ENCODE results near the gene ZNF217. TPM values are rescaled to one million over a fixed set of nuclear protein-coding genes. Genes with fewer than 3 reads are reported as not detected.
"Not testable (repeated sequence)": the region's sequence is repeated elsewhere in the genome, so short reads cannot be mapped to it uniquely, and the experiment has no call there.

ZNF217 gene
- total RNA-seq, 4 donors from 2014 or later: 11.8 to 18.7 (median 15.1) TPM

GRCh38 chr20:53623454-53624211, 30.0 kb upstream of the ZNF217 start:
- WGBS, 2 donors (ENCODE audit: low coverage in 1 of 2): 0 to 1% methylated on average over 10 to 13 of the region's 13 CpGs
- Histone ChIP-seq H3K27me3 (no peaks in the 10 kb centered on the region), H3K4me1 (peaks cover 12 to 41% (median 14%) of the 10 kb centered on the region in 3 donors), H3K27ac (peak overlapping the region; percentile 79 to 87 (median 83)), H3K9me3 (no peaks in the 10 kb centered on the region), H3K4me3 (peak overlapping the region; percentile 41 to 49), H3K36me3 (no peaks in the 10 kb centered on the region)
- TF ChIP-seq EP300 (IDR thresholded peaks at IDR 0.05): no peak
- TF ChIP-seq POLR2AphosphoS5 (IDR thresholded peaks at IDR 0.05): peak; percentile 46
- no peak for TF ChIP-seq POLR2A (IDR thresholded peaks at IDR 0.05)
- peak in 1 of 4 experiments; percentile 22 for TF ChIP-seq CTCF (IDR thresholded peaks at IDR 0.05)
- peak; percentile 72 for ATAC-seq

GRCh38 chr20:53623134-53623453, 29.5 kb upstream of the ZNF217 start:
- Histone ChIP-seq H3K4me1 (peaks cover 12 to 41% (median 14%) of the 10 kb centered on the region in 3 donors), H3K27me3 (no peaks in the 10 kb centered on the region), H3K4me3 (peak overlapping the region; percentile 41 to 49), H3K9me3 (no peaks in the 10 kb centered on the region), H3K27ac (peak overlapping the region; percentile 79 to 87 (median 83)), H3K36me3 (no peaks in the 10 kb centered on the region)
- peak in 1 of 2 donors; percentile 27 for TF ChIP-seq POLR2A (IDR thresholded peaks at IDR 0.05)
- TF ChIP-seq EP300 (IDR thresholded peaks at IDR 0.05): no peak
- WGBS, 2 donors (ENCODE audit: low coverage in 1 of 2): 0% methylated on average over 3 of the region's 3 CpGs; no CpG with 5 or more reads in 1 of the 2 donors
- no peak for ATAC-seq

- WGBS, 2 donors (ENCODE audit: low coverage in 1 of 2): 29 to 43% methylated on average over 6 to 7 of the region's 7 CpGs
- Histone ChIP-seq H3K36me3 (no peaks in the 10 kb centered on the region), H3K9me3 (no peaks in the 10 kb centered on the region), H3K4me3 (no peak overlapping the region), H3K27ac (peak overlapping the region; percentile 81 to 89 (median 86)), H3K4me1 (peaks cover 12 to 41% (median 14%) of the 10 kb centered on the region in 3 donors), H3K27me3 (no peaks in the 10 kb centered on the region)
- ATAC-seq: no peak
- no peak for TF ChIP-seq EP300 (IDR thresholded peaks at IDR 0.05)
Measured at GRCh38 chr20:53622247-53623133, 28.9 kb upstream of the ZNF217 start.

GRCh38 chr20:53621482-53622246, 28.0 kb upstream of the ZNF217 start:
- no peaks in the 10 kb centered on the region for H3K27me3 ChIP-seq
- no peaks in the 10 kb centered on the region for H3K9me3 ChIP-seq
- TF ChIP-seq CTCF (IDR thresholded peaks at IDR 0.05): no peak
- TF ChIP-seq POLR2AphosphoS5 (IDR thresholded peaks at IDR 0.05): peak; percentile 89
- TF ChIP-seq POLR2A (IDR thresholded peaks at IDR 0.05): no peak
- peak overlapping the region; percentile 81 to 89 (median 86) for H3K27ac ChIP-seq
- H3K4me3 ChIP-seq: no peak overlapping the region
- peaks cover 12 to 41% (median 14%) of the 10 kb centered on the region in 3 donors for H3K4me1 ChIP-seq
- ATAC-seq: peak; percentile 88
- WGBS, 2 donors (ENCODE audit: low coverage in 1 of 2): 0 to 6% methylated on average over 4 to 8 of the region's 9 CpGs
- no peaks in the 10 kb centered on the region for H3K36me3 ChIP-seq

- 97 to 100% methylated on average over 2 to 6 of the region's 12 CpGs for WGBS, 2 donors (ENCODE audit: low coverage in 1 of 2)
- H3K9me3 ChIP-seq, ATAC-seq: not testable (repeated sequence)
Measured at GRCh38 chr20:53618490-53619000, 24.9 kb upstream of the ZNF217 start.

More at GRCh38 chr20:53618490-53619000, 24.9 kb upstream of the ZNF217 start:
- not testable (repeated sequence) for H3K36me3 ChIP-seq, H3K27me3 ChIP-seq, H3K4me3 ChIP-seq, H3K27ac ChIP-seq
- H3K4me1 ChIP-seq: peaks cover 12 to 29% (median 14%) of the 10 kb centered on the region in 3 donors

Data from gastroesophageal sphincter (tissue), 4 donors.